ENCODE results near the gene ANGEL2.

ANGEL2 gene

GRCh38 chr1:212979340-212980122 lies 36.1 kb downstream of the ANGEL2 start:
- H3K4me2 ChIP-seq (ENCODE audit: low read length, poor library complexity, severe bottlenecking), result no peak overlapping the region
- no peak overlapping the region for H2BK15ac ChIP-seq (ENCODE audit: low read depth, poor library complexity, severe bottlenecking)
- no peak for DNase-seq
- H2AK5ac ChIP-seq (ENCODE audit: low read length, severe bottlenecking), result no peak overlapping the region
- no peak overlapping the region for H2AFZ ChIP-seq (ENCODE audit: low read depth, low read length)
- H3K14ac ChIP-seq (ENCODE audit: low read length in 2 of 2), result no peak overlapping the region
- no peak overlapping the region for H4K8ac ChIP-seq (ENCODE audit: low read length)
- H3K27ac ChIP-seq (ENCODE audit: low read length, poor library complexity, severe bottlenecking), result no peak overlapping the region
- H3K27me3 ChIP-seq (ENCODE audit: control insufficient read depth in 1 of 2, insufficient read depth in 1 of 2, low read length in 2 of 2), result peaks cover 0 to 80% of the 10 kb centered on the region in 2 experiments
- H2BK12ac ChIP-seq (ENCODE audit: low read length in 2 of 2), result no peak overlapping the region
- 91% methylated on average over 9 of the region's 14 CpGs for WGBS
- H3K4me1 ChIP-seq (ENCODE audit: control insufficient read depth, insufficient read depth, low read depth, low read length), result peaks cover 7% of the 10 kb centered on the region
- H3K18ac ChIP-seq (ENCODE audit: low read depth in 1 of 2, low read length in 2 of 2), result no peak overlapping the region
- H3K9me3 ChIP-seq (ENCODE audit: control insufficient read depth, low read length), result no peaks in the 10 kb centered on the region
- H3K79me1 ChIP-seq (replicated peaks; ENCODE audit: low read length, poor library complexity, severe bottlenecking), result no peaks in the 10 kb centered on the region
- H3K36me3 ChIP-seq (ENCODE audit: control insufficient read depth in 1 of 2, insufficient read depth in 2 of 2, low read depth in 1 of 2, low read length in 2 of 2), result peaks cover 0 to 2% of the 10 kb centered on the region in 2 experiments
- no peak overlapping the region for H3K4me3 ChIP-seq (ENCODE audit: insufficient read depth in 1 of 2, low read depth in 1 of 2, low read length in 2 of 2)
- H3K9ac ChIP-seq (ENCODE audit: low read length), result no peak overlapping the region
- no peak overlapping the region for H2BK5ac ChIP-seq (ENCODE audit: low read depth, low read length, poor library complexity, severe bottlenecking)
- no peak overlapping the region for H4K91ac ChIP-seq (ENCODE audit: low read length)
- no peak overlapping the region for H3K23ac ChIP-seq (ENCODE audit: low read length in 2 of 2)
- H2BK120ac ChIP-seq (ENCODE audit: low read depth, low read length), result no peak overlapping the region
- no peak overlapping the region for H3K4ac ChIP-seq (ENCODE audit: low read depth in 1 of 2, low read length in 2 of 2)

GRCh38 chr1:212977781-212978645 lies 37.7 kb downstream of the ANGEL2 start:
- H3K9me3 ChIP-seq (ENCODE audit: control insufficient read depth, low read length), result no peaks in the 10 kb centered on the region
- H2AFZ ChIP-seq (ENCODE audit: low read depth, low read length), result no peak overlapping the region
- H3K79me1 ChIP-seq (replicated peaks; ENCODE audit: low read length, poor library complexity, severe bottlenecking), result no peaks in the 10 kb centered on the region
- no peak overlapping the region for H2AK5ac ChIP-seq (ENCODE audit: low read length, severe bottlenecking)
- no peak for DNase-seq
- H2BK5ac ChIP-seq (ENCODE audit: low read depth, low read length, poor library complexity, severe bottlenecking), result no peak overlapping the region
- H2BK15ac ChIP-seq (ENCODE audit: low read depth, poor library complexity, severe bottlenecking), result no peak overlapping the region
- no peak overlapping the region for H3K27ac ChIP-seq (ENCODE audit: low read length, poor library complexity, severe bottlenecking)
- H3K4me2 ChIP-seq (ENCODE audit: low read length, poor library complexity, severe bottlenecking), result no peak overlapping the region
- H3K18ac ChIP-seq (ENCODE audit: low read depth in 1 of 2, low read length in 2 of 2), result no peak overlapping the region
- no peak overlapping the region for H3K9ac ChIP-seq (ENCODE audit: low read length)
- H3K23ac ChIP-seq (ENCODE audit: low read length in 2 of 2), result no peak overlapping the region
- no peak overlapping the region for H3K4me3 ChIP-seq (ENCODE audit: insufficient read depth in 1 of 2, low read depth in 1 of 2, low read length in 2 of 2)
- H3K4me1 ChIP-seq (ENCODE audit: control insufficient read depth, insufficient read depth, low read depth, low read length), result peaks cover 7% of the 10 kb centered on the region
- peaks cover 0 to 81% of the 10 kb centered on the region in 2 experiments for H3K27me3 ChIP-seq (ENCODE audit: control insufficient read depth in 1 of 2, insufficient read depth in 1 of 2, low read length in 2 of 2)
- H4K91ac ChIP-seq (ENCODE audit: low read length), result no peak overlapping the region
- WGBS, result 87% methylated on average over 13 of the region's 16 CpGs
- peaks cover 0 to 2% of the 10 kb centered on the region in 2 experiments for H3K36me3 ChIP-seq (ENCODE audit: control insufficient read depth in 1 of 2, insufficient read depth in 2 of 2, low read depth in 1 of 2, low read length in 2 of 2)
- H2BK12ac ChIP-seq (ENCODE audit: low read length in 2 of 2), result no peak overlapping the region
- no peak overlapping the region for H3K4ac ChIP-seq (ENCODE audit: low read depth in 1 of 2, low read length in 2 of 2)
- H2BK120ac ChIP-seq (ENCODE audit: low read depth, low read length), result no peak overlapping the region
- no peak overlapping the region for H3K14ac ChIP-seq (ENCODE audit: low read length in 2 of 2)
- no peak overlapping the region for H4K8ac ChIP-seq (ENCODE audit: low read length)

GRCh38 chr1:212976586-212976985 lies 39.1 kb downstream of the ANGEL2 start:
- Histone ChIP-seq H2BK12ac (ENCODE audit: low read length in 2 of 2) (no peak overlapping the region), H3K4ac (ENCODE audit: low read depth in 1 of 2, low read length in 2 of 2) (no peak overlapping the region), H3K9me3 (ENCODE audit: control insufficient read depth, low read length) (no peaks in the 10 kb centered on the region), H2BK120ac (ENCODE audit: low read depth, low read length) (no peak overlapping the region), H3K27ac (ENCODE audit: low read length, poor library complexity, severe bottlenecking) (no peak overlapping the region), H3K27me3 (ENCODE audit: control insufficient read depth in 1 of 2, insufficient read depth in 1 of 2, low read length in 2 of 2) (peaks cover 0 to 81% of the 10 kb centered on the region in 2 experiments), H2AK5ac (ENCODE audit: low read length, severe bottlenecking) (no peak overlapping the region), H3K79me1 (replicated peaks; ENCODE audit: low read length, poor library complexity, severe bottlenecking) (no peaks in the 10 kb centered on the region), H2BK5ac (ENCODE audit: low read depth, low read length, poor library complexity, severe bottlenecking) (no peak overlapping the region), H4K91ac (ENCODE audit: low read length) (no peak overlapping the region), H2AFZ (ENCODE audit: low read depth, low read length) (no peak overlapping the region), H3K4me3 (ENCODE audit: insufficient read depth in 1 of 2, low read depth in 1 of 2, low read length in 2 of 2) (no peak overlapping the region), H3K36me3 (ENCODE audit: control insufficient read depth in 1 of 2, insufficient read depth in 2 of 2, low read depth in 1 of 2, low read length in 2 of 2) (peaks cover 0 to 2% of the 10 kb centered on the region in 2 experiments), H3K4me2 (ENCODE audit: low read length, poor library complexity, severe bottlenecking) (no peak overlapping the region), H3K14ac (ENCODE audit: low read length in 2 of 2) (peak overlapping the region in 1 of 2 experiments; percentile 69), H4K8ac (ENCODE audit: low read length) (no peak overlapping the region), H3K4me1 (ENCODE audit: control insufficient read depth, insufficient read depth, low read depth, low read length) (peaks cover 7% of the 10 kb centered on the region), H2BK15ac (ENCODE audit: low read depth, poor library complexity, severe bottlenecking) (no peak overlapping the region), H3K23ac (ENCODE audit: low read length in 2 of 2) (no peak overlapping the region), H3K9ac (ENCODE audit: low read length) (no peak overlapping the region), H3K18ac (ENCODE audit: low read depth in 1 of 2, low read length in 2 of 2) (no peak overlapping the region)
- WGBS, result 97% methylated on average over 8 of the region's 9 CpGs
- DNase-seq, result no peak
